GM18499 (cell line): Measurements from ENCODE around the gene OTP.

Source experiments
- ATAC-seq: cut with Tn5 transposase; IDR thresholded peaks from one replicate; pipeline ENCODE4 v1.9.1; 2021; ENCODE audit warnings: moderate number of reproducible peaks; ENCODE audit not compliant: insufficient read depth, unreplicated experiment

Gene OTP

DNA sequence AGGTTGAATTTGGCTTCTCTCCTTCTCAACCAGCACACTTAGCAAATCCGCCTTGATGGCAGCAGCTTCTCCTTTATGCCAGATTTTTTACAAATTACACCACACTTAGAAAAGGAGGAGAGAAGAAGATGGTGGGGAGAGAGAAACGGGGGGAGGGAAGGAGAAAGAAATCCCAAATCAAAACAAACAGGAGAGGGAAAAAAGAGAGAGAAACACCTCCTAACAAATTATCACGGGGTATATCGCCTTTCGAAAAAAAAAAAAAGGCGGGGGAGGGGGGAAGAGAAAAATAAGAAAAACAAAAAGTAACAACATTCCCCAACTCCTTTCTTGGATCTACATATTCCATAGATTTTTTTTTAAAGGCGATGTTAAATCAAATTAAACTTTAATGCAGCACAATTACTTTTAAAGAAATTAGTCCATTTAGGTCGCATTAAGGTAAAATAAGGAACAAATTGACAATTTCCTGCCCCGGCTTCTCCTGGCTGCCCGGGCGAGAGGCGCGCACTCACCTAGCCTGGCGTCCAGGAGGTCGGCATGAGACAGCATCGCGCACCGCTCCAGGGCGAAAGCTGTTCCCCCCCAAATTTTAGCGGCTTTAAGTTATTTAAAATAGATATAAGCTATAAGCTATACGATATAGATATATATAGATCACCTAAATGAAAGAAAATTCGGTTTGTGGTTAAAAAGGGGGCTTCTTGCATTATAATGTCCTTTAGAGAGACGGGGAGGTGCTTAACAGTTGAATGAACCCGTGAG is at the start of gene OTP:
Gene OTP, minus strand, starts transcription at position 716 of the 765 bp plus-strand sequence. Its CDS starts 164 bp downstream, at position 552.
- no peak for ATAC-seq

DNA sequence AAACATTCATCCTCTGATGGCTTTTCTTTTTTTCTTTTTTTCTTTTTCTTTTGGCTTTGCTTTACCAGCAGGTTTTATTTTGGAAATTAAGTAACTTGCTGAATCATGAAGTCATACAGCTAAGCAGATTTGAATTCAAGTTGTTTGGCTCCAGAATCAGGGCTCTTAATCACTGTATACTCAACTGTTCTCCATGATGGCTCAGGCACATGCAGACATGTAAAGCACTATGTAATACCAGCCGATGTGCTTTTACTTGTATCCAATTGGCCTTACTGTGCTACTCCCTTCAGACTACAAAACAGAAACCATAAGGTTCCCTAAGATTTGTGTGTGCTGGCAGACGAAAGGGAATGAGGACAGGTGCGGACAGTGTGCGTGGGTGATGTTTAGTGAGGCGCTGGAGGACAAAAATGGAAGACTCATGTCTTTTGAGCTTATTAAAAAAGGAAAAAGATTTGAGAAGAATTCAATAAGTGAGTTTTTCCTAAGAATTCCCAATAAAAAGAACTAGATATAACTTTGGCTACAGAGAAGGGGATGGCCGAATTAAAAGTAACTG is 44.7 kb upstream of the OTP start:
- no peak for ATAC-seq

DNA sequence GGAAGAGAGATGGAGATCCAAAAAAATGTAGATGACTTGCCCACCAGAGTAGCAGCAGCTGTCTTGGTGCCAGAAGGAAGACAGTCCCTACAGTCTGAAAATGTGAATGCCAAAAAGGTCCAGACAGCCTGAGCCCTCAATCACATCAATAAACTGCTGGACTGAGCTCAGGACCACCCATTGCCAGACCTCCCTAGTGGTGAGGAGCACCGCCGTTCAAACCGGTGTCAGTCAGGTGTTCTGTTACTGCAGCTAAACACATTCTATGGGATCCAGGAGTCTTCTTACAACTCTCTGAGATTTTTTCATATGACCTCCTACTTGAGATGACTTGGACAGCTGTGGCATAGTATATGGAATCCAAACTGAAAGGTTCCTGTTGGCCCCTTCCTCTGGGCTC is 32.0 kb upstream of the OTP start:
- no peak for ATAC-seq

DNA sequence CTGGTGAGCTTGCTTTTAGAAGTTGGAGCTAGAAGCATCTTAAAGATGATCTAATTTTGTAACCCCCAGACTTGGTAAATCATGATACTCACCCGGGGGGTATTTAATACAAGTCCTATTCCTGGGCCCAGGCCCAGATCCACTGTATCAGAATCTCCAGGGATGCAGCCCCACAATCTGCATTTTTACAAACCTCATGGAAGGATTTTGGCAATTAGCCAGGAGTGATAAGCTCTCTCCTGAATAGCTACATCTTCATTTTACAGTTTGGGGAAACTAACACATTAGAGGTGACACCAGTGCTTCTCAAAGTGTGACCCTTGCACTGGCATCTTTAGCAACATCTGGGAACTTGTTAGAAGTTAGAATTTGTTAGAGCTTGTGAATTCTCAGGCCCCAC is 31.2 kb upstream of the OTP start:
- ATAC-seq = no peak

DNA sequence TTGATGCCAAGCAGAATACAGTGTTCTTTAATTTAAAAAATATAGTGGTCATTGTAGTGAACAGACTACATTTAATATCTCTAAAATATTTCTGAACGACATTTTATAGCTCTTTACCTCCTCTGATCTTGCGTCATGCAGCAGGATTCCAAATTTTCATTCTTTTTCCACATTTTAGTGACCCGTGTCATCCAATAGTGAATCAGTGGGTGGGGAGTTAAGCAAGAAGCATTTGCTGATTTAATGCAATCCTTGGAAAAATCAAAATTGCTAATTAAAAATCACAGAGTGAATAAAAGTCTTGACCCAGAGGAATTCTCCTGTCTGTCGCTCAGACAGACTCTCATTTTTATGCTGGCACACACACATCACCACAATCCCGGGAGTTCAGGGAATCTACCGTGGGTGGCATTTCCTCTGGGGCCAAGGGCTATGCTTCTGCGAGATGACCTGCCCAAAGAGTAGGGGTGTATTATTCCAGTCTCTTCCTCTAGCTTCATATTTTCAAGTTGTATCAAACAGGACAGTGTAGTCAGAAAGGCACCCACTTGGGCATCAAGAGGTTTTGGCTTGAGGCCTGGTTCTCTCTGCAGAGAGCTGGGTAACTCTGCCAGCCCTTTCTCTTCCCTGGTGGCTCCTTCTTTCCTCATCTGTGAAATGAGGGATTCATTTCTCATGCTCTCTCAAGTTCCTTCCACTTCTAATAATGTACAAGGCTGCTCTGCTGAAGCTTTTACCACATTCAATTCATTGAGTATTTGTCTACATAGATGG is 24.8 kb upstream of the OTP start:
- no peak for ATAC-seq

DNA sequence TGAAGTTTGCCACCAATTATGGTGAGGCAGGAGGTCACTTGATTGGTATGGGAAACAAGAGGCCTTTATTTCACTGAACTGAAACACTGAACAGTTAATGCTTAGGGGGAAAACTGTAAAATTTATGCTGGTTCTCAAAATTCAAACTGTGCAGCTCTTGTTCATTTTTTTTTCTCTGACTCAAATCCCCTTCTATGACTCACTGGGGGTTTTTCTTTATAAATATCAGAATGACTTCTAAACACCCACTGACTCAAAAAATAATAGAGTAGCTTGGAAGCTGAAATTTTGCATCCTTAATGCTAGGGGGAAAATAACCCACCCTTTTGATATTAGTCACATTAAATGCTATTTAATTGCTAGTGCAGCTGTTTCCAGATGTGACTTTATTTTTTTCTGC is 24.1 kb upstream of the OTP start:
- ATAC-seq = no peak

DNA sequence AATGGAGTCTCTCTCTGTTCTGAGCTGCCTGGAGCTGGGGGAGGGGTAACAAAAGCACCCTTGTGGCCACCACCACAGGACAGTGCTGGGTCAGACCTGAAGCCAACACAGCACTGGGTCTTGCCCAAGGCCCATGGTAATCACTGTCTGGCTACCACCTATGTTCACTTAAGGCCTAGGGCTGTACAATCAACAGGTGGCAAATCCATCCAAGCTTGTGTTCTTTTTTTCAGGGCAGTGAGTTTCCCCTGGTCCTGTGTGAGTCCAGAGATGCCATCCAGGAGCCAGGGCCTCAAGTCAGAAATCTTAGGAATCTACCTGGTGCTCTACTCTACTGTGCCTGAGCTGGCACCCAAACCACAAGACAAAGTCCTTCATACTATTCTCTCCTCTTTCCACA is 20.1 kb upstream of the OTP start:
- ATAC-seq = no peak

DNA sequence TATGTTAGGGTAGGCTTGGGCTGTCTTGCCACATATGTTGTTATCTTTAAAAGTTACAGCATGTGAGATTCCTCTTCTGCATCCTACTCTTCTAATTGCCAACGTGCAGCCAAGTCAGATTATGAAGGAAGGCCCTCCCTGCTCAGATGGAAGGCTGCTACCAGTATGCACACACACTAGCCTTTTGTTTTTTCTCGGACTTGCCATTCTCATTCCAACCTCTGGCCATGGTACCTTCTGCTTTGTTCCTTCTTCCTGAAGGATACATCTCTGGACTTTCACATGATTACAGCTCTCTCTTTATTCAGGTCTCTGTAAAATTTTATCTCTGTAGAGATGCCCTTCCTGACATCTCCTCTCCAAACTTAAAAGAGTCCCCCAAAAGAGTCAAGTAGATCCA is 12.8 kb upstream of the OTP start:
- no peak for ATAC-seq

DNA sequence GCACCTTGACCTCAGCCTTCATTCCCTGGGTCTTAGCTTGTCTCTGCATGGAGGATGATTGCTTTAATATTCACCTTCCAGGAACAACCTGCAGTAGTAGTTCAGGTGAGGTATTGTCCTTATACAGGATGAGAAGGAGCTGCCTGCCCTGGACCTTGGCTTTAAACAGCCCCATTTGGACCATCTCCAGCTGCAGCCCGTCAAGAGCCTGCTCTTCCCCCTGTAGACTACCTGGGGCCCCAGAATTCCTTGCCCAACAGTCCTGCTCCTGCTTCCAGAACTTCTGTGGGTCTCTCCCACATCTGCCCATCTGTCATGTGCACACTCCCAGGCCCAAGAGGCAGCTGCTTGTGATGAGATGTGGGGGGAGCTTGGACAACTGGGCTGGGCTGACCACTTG is 12.2 kb upstream of the OTP start:
- no peak for ATAC-seq

DNA sequence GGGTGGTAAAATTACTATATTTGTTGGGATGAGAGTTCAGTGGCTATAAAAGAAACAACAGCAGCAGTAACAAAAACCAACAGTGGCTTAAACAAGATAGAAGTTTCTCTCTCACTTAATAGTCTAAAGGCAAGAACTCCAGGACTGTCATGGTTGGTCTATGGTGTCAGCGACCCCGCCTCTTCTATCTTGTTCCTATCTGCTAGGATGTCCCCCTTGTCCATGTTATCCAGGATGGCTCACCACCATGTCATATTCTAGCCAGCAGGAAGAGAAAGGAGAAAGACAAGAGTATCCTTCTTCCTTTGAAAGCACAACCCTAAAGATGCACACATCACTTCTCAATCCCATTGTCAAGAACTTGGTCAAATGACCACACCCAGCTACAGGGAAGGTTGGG is 11.3 kb upstream of the OTP start:
- no peak for ATAC-seq

DNA sequence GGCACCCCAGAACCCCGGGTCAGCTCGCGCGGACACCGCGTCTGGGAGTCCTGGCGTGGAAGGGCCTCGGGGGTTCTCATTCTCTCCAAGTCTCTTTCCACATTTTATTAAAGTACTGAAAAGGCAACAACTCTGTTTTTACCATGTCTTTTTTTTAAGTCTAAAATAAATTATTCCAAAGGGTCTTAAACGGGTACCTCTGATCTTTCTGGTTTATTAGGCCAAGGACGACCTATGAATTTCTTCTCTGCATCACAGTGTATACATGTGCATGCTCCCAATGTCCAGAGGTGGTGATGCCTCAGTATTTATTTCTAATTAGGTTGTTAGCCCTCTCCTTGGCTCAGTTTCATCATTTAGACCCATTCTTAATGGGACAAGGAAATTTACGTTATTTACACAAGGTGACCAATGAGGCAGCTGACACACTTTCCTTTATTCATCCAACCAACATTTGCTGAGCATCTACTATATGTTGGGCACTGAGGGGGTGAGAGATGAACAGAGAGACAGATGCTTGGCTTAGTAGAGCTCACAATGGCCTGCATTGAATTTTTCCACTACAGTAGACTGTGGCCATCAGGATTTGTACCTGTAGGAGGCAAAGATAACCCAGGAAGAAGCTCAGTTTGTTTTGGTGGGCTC is 7.6 kb upstream of the OTP start:
- ATAC-seq = no peak

DNA sequence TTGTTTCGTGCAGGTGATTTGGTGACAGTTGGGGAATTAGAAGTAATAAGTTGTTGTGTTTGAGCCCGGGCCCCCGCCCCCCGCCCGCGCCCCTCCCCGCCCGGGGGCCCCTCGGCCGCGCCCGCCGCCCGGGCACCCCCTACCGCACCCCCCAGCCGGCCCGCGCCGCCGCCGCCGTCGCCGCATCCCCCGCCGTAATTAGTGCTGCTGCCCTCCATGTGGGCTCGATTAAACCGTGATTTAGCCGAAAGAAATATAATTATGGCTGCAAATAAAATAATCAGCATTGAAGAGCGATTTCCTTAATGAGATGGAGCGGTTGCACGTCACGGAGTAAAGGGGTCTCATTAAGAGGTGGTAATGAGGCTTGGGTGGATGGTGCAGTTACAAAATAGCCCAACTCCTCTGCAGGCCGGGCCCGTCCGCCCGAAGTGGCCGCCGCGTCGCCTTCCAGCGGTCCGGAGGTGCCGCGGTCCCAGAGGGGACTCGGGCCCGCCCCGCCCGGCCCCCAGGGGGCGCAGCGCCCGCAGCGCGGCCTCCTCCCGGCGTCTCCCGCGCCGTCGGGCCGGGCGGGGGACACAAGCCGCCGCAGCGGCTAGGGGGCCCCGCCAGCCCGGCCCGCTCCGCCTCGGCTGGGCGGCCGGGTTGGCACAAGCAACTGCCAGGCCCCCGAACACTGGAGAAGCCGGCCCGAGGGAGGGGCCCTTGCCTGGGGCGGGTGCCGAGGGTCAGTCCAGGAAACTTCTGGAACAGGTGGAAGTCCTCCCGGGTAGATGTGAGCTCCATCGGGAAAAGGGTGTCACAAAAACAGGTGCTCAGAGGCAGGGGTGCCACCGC is 6.9 kb upstream of the OTP start:
- no peak for ATAC-seq

DNA sequence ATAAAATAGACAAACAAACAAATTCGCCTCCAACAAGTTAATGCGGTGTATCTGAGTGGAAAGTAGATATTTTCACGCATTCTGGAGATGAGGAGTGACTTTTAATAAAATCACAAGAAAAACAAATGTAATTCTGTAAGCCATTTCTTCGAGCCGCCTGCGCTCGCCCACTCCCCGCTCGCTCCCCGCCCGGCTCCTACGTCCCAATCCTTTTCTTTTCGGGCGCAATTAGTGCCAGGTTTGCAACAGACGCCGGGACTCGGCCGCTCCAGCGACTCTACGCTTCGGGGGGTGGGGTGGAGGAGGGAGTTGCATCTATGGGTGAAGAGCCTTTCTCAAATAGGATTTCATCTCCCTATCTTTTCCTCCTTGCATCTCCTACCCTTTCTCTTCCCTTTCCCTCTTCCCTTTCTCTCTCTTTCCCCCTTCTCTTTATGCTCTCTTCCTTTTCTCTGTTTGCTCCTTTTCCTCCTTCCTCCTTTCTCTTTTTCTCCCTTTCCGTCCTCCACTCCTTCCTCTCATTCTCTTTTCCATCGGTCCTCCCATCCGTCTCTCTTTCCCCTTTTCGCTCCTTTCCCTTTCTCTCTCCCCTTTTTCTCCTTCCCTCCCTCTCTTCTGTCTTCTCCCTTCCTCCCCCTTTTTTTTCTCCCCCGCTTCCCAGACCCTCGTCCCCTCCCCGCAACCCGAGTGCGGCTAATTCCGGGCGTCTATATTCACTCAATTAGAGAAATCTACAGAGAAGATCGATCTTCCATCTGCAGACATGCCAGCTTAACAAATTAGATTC is 6.1 kb upstream of the OTP start:
- ATAC-seq = no peak

DNA sequence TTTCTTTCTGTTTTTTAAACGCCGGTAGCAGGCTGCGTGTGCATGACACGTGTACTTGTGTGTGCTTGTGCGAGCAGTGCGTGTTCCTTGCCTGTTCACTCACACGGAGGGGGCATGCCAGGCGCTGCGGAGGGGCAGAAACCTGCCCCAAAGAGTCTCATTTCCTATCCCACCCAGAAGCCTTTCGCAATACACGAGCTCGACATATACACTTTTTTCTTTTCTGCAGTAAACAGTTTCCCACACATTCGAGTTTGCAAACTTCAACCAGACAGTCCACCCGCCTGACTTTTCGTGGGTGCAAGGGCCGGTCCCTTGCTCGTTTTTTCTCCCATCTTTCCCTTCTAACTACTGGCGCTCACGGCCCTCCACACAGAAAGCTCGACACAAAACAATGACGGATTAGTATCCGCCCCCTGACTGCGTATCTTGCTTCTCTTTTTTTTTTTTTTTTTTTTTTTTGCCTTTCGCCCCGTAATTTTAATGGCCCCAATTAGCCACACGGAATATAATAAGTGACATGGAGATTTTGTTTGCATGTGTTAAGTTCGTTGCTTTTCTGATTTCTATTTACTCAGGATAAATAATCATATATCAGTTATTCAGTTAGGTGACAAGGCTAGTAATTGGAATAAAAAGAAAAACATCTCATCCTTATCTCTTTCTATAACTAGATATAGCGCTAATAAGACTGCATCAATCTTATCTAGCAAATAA is 5.3 kb upstream of the OTP start:
- no peak for ATAC-seq

DNA sequence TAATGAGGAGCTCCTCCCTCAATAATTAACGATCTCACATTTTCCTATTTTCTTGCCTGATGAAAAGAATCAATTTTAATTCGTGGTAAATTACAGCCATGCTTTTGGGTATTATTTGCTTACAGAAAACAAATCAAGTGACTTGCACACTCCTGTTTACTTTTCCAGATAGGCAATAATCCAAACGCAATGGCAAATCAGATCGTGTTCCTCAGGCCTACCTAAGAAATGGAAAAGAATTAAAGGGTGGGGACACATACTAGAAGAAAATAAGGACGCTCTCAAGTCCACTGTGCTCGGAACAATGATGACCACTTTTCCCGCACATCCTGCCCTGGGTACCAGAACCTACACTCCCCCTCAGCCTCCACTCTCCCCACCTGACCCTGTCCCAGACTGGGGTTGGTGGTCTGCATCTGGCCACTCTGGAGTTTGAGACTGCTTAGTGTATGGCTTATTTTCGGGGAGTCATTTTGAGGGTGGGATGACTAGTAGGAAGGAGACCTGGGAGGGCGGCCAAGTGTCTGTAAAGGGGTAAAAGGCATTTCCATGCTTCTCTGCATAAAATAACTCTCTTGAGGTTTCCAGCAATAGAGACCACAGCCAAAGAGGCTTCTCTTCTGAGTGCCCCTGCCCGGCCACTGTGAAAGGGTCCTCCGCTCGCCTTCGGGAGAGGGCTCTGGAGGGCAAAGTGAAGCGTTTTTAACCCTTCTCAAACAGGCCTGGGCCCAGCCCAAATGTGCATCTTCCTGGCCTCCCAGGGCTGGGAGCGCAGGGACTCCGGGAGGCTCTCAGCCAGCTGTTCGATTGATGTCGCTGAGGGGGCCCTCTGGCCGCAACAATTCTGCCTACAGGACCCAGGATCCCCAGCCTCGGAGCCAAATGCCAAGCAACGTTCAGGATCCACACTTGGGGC is 4.5 kb upstream of the OTP start:
- no peak for ATAC-seq

DNA sequence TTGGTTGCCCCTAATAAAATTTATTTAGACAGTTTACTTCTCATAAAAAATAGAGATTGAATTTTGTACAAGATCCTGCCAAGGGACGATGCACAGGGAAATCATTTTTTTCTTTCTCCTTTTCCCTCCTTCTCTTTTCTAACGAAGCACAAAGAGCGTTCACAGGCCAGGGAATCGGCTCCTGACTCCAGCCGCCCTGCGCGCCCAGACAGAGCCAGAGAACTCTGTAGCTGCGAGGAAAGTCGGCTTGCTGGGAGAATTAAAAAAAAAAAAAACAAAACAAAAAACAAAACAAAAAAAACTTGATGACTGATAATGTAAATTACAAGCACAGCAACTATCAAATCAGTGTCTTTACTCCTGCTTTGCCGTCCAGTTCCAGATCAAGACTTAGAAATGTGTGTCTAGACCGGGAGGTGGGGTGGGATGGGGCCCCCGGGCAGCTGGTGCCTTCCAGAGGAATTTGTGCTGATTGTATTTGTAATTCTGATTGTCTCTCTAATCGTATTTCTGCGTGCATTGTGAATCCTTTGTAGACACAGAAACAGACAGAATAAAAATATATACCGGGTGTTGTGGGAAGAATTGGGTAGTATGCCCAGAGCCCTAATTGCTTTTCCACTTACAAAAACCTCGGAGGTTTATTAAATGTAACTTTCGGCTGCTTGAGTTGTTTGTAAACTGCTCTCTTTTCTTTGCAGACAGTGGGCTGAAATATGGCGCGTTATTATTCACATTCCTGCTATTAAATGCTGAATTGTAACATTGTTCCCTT is 3.6 kb upstream of the OTP start:
- no peak for ATAC-seq

DNA sequence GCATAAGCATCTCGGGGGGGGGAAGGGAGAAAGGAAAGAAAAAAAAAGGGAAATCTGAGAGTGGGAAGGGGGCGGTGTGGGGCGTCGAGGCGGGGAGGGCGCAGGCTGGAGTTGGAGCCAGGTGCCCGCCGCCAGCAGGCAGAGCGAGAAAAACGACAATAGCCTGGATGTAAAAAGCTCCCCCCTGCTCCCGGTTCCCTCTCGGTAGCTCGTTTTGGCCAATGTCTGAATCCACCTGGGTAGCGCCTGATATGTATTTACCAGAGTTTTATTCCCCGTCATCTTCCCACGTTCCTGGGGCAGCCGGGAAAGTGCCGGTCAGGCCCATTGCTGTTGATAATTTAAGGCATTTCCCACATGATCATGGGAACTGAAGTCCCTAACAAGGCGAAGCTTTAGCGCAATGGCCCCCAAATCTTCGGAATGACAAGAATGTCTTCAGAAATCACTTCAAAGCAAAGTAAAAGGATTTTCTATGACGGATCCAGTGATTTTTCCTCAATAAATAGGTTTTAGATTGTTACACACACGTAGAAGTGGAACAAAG is 3.0 kb upstream of the OTP start:
- ATAC-seq = no peak
